Neural cell (in vitro differentiated cells): Measurements from ENCODE around the gene PLEKHN1. TPM values are rescaled to one million over a fixed set of nuclear protein-coding genes. Genes with fewer than 3 reads are reported as not detected.

Experiments
- H2AFZ ChIP-seq: fragments of 200-600, 300-800 bp; sonication (generic), shearing (Covaris generic); 2 replicates; pipeline ENCODE4 v1.6.0; 2014; ENCODE audit warnings: low read depth, mild to moderate bottlenecking, antibody characterized with exemption, low read length, moderate library complexity
- H3F3A ChIP-seq: fragments of 200-600 bp; shearing (Covaris generic); 2 replicates; pipeline ENCODE4 v1.6.1; 2016; ENCODE audit warnings: mild to moderate bottlenecking, moderate library complexity, mixed read lengths, antibody characterized with exemption, low read length; ENCODE audit not compliant: insufficient read depth, poor library complexity, severe bottlenecking
- H3K27ac ChIP-seq: fragments of 200-600, 300-800 bp; sonication (generic), shearing (Covaris generic); 2 replicates; pipeline ENCODE4 v1.5.1; 2014; ENCODE audit warnings: mild to moderate bottlenecking, low read length, moderate library complexity
- H3K27me3 ChIP-seq: fragments of 300-800, 200-600 bp; sonication (generic), shearing (Covaris generic); 2 replicates; pipeline ENCODE4 v1.6.0; 2014; ENCODE audit warnings: mild to moderate bottlenecking, low read depth, low read length, moderate library complexity; ENCODE audit not compliant: insufficient read depth
- H3K36me3 ChIP-seq: fragments of 300-800, 200-600 bp; sonication (generic), shearing (Covaris generic); 2 replicates; pipeline ENCODE4 v1.5.1; 2014; ENCODE audit warnings: mild to moderate bottlenecking, antibody characterized with exemption, low read length, moderate library complexity; ENCODE audit not compliant: insufficient read depth
- H3K4me2 ChIP-seq: fragments of 300-800, 200-600 bp; sonication (generic), shearing (Covaris generic); 2 replicates; pipeline ENCODE4 v1.6.0; 2014; ENCODE audit warnings: mild to moderate bottlenecking, low read length
- H3K4me3 ChIP-seq: fragments of 300-800, 200-600 bp; sonication (generic), shearing (Covaris generic); 2 replicates; pipeline ENCODE4 v1.5.1; 2014; ENCODE audit warnings: mild to moderate bottlenecking, low read length, moderate library complexity
- H3K79me2 ChIP-seq: fragments of 200-600 bp; shearing (Covaris generic); replicated peaks from 2 replicates; pipeline ENCODE4 v1.6.0; 2014; ENCODE audit warnings: mild to moderate bottlenecking, low read length, moderate library complexity; ENCODE audit not compliant: insufficient read depth
- H3K9ac ChIP-seq: fragments of 300-800, 200-600 bp; sonication (generic), shearing (Covaris generic); 2 replicates; pipeline ENCODE4 v1.6.1; 2016; ENCODE audit warnings: mild to moderate bottlenecking, low read length, mixed read lengths
- H3K9me2 ChIP-seq: fragments of 200-600 bp; shearing (Covaris generic); 2 replicates; pipeline ENCODE4 v1.6.1; 2016; ENCODE audit warnings: mild to moderate bottlenecking, low read length, mixed read lengths; ENCODE audit not compliant: insufficient read depth
- H3K9me3 ChIP-seq: fragments of 200-600, 300-800 bp; sonication (generic), shearing (Covaris generic); 2 replicates; pipeline ENCODE4 v1.6.1; 2016; ENCODE audit warnings: mild to moderate bottlenecking, mixed run types, low read length, moderate library complexity, mixed read lengths
- H4K20me1 ChIP-seq: fragments of 200-600 bp; shearing (Covaris generic); 2 replicates; pipeline ENCODE4 v1.6.1; 2016; ENCODE audit warnings: mild to moderate bottlenecking, mixed run types; ENCODE audit not compliant: insufficient read depth
- EP300 ChIP-seq: fragments of 450-650 bp; conservative IDR thresholded peaks from 2 replicates; pipeline ENCODE4 v1.6.1; 2014; ENCODE audit warnings: antibody characterized with exemption, mild to moderate bottlenecking, moderate library complexity; ENCODE audit not compliant: poor library complexity, severe bottlenecking
- EZH2 ChIP-seq: fragments of 200-600, 300-800 bp; shearing (Covaris generic), sonication (generic); IDR thresholded peaks from 2 replicates; pipeline ENCODE4 v1.6.1; 2014; ENCODE audit warnings: antibody characterized with exemption, low read length, borderline replicate concordance, mild to moderate bottlenecking; ENCODE audit not compliant: insufficient read depth, poor library complexity, severe bottlenecking
- MXI1 ChIP-seq: fragments of 450-650 bp; conservative IDR thresholded peaks from 2 replicates; pipeline ENCODE4 v1.6.1; 2014; ENCODE audit warnings: antibody characterized with exemption, mild to moderate bottlenecking; ENCODE audit not compliant: poor library complexity, severe bottlenecking
- POLR2AphosphoS5 ChIP-seq: IDR thresholded peaks from 2 replicates; pipeline ENCODE4 v1.6.1; 2012
- RAD21 ChIP-seq: fragments of 450-650 bp; conservative IDR thresholded peaks from 2 replicates; pipeline ENCODE4 v1.6.1; 2014; ENCODE audit warnings: antibody characterized with exemption, mild to moderate bottlenecking, moderate library complexity
- REST ChIP-seq: IDR thresholded peaks from 2 replicates; pipeline ENCODE4 v1.6.1; 2012; ENCODE audit warnings: borderline replicate concordance
- SMC3 ChIP-seq: fragments of 450-650 bp; conservative IDR thresholded peaks from 2 replicates; pipeline ENCODE4 v1.6.1; 2014; ENCODE audit warnings: antibody characterized with exemption, mild to moderate bottlenecking, moderate library complexity; ENCODE audit not compliant: poor library complexity
- TAF1 ChIP-seq: IDR thresholded peaks from 2 replicates; pipeline ENCODE4 v1.6.1; 2012; ENCODE audit warnings: low read depth
- polyA plus RNA-seq: library from polyadenylated mRNA; depleted of rRNA; stranded (reverse); fragments of >200 nt; gene quantifications from 2 replicates; pipeline ENCODE4 v1.2.3, GENCODE V29; 2014
- TF ChIP-seq, protein P1 (sequence below): fragments of 450-650 bp; IDR thresholded peaks from 2 replicates; pipeline ENCODE4 v1.5.1; 2014; ENCODE audit warnings: antibody characterized with exemption, mild to moderate bottlenecking, moderate library complexity; ENCODE audit not compliant: poor library complexity, severe bottlenecking

PLEKHN1 gene
- polyA plus RNA-seq, 1 donor from 2014 or later: 1.1 TPM

- no peak overlapping the region for H3K4me2 ChIP-seq
- H2AFZ ChIP-seq: no peak overlapping the region
- H3K9me3 ChIP-seq: no peaks in the 10 kb centered on the region
- H4K20me1 ChIP-seq: no peaks in the 10 kb centered on the region
- peaks cover 11% of the 10 kb centered on the region for H3K27me3 ChIP-seq
- H3K9me2 ChIP-seq: no peaks in the 10 kb centered on the region
- no peaks in the 10 kb centered on the region for H3K36me3 ChIP-seq
- no peaks in the 10 kb centered on the region for H3F3A ChIP-seq
- H3K4me3 ChIP-seq: no peak overlapping the region
- TF ChIP-seq SMC3 (no peak), EP300 (no peak)
- H3K9ac ChIP-seq: no peak overlapping the region
- no peak overlapping the region for H3K27ac ChIP-seq
- H3K79me2 ChIP-seq: no peaks in the 10 kb centered on the region
Observed at GRCh38 chr1:917466-918091, 48.7 kb upstream of the PLEKHN1 start.

DNA sequence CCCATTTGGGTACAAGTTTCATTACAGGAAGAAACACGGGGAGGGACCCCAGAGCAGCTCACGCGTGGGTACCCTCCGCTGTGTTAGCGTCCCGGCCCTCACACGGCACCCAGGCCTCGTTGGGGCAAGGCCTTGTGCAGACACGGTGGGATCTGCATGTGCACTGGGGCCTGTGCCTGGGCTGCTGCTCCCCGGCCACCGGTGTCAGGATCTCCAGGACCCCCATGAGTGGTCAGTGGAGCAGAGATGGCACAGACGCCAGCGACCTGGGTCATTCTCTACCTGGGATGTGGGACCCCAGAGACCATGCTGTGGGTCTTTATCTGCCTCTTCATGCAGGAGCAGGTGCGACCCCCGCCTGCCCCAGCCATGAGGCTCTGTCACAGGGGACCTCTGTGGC is 47.9 kb upstream of the PLEKHN1 start:
- Histone ChIP-seq H3K27me3 (peaks cover 19% of the 10 kb centered on the region), H3K9me2 (no peaks in the 10 kb centered on the region)

More for the DNA sequence above, 47.9 kb upstream of the PLEKHN1 start:
- Histone ChIP-seq H3K9ac (no peak overlapping the region), H3K4me2 (no peak overlapping the region), H3K79me2 (no peaks in the 10 kb centered on the region), H3F3A (no peaks in the 10 kb centered on the region), H3K36me3 (no peaks in the 10 kb centered on the region), H3K27ac (no peak overlapping the region), H3K9me3 (no peaks in the 10 kb centered on the region), H4K20me1 (no peaks in the 10 kb centered on the region), H2AFZ (no peak overlapping the region), H3K4me3 (no peak overlapping the region)
- TF ChIP-seq MXI1 (no peak), RAD21 (no peak), REST (no peak), EZH2 (no peak), TAF1 (no peak), POLR2AphosphoS5 (no peak), EP300 (no peak), SMC3 (no peak)
- TF ChIP-seq, protein P1, sequence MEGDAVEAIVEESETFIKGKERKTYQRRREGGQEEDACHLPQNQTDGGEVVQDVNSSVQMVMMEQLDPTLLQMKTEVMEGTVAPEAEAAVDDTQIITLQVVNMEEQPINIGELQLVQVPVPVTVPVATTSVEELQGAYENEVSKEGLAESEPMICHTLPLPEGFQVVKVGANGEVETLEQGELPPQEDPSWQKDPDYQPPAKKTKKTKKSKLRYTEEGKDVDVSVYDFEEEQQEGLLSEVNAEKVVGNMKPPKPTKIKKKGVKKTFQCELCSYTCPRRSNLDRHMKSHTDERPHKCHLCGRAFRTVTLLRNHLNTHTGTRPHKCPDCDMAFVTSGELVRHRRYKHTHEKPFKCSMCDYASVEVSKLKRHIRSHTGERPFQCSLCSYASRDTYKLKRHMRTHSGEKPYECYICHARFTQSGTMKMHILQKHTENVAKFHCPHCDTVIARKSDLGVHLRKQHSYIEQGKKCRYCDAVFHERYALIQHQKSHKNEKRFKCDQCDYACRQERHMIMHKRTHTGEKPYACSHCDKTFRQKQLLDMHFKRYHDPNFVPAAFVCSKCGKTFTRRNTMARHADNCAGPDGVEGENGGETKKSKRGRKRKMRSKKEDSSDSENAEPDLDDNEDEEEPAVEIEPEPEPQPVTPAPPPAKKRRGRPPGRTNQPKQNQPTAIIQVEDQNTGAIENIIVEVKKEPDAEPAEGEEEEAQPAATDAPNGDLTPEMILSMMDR: no peak
